Frontal cortex (tissue), 4 donors: ENCODE measurements around the gene CPVL. TPM values are rescaled to one million over a fixed set of nuclear protein-coding genes. Genes with fewer than 3 reads are reported as not detected.
A peak's percentile ranks its signal among the peaks of the same experiment; 100 is the strongest.

Experiments
- DNase-seq, 2 donors: peaks; one replicate each; pipeline ENCODE4 v3.0.0; 2012; ENCODE audit warnings: low spot score in 2 of 2
- FAIRE-seq: peaks from 2 replicates; lab custom pipeline; 2012; peaks lifted over from hg19 to GRCh38; lab: Jason Lieb, UNC
- total RNA-seq: library from RNA; depleted of rRNA; stranded (reverse); fragments of >200 nt; gene quantifications from one replicate; pipeline ENCODE4 v1.2.3, GENCODE V29; 2014
- donor health status: control.
- donor health status: control.
- donor health status: control.

Gene CPVL
- total RNA-seq, 1 donor from 2014 or later = 54.6 TPM

GRCh38 chr7:29019387-29019786 is 127.0 kb downstream of the CPVL start:
- DNase-seq (peak in 1 of 2 donors; percentile 27), FAIRE-seq (no peak)

- no peak for DNase-seq
- no peak for FAIRE-seq
Observed at GRCh38 chr7:29017713-29018112, 128.6 kb downstream of the CPVL start.

GRCh38 chr7:29014725-29015124 is 131.6 kb downstream of the CPVL start:
- no peak for FAIRE-seq
- DNase-seq = no peak

- DNase-seq = no peak
- FAIRE-seq = no peak
Observed at GRCh38 chr7:29013931-29014330, 132.4 kb downstream of the CPVL start.

- no peak for DNase-seq
Observed at GRCh38 chr7:29013082-29013695, 133.1 kb downstream of the CPVL start.

GRCh38 chr7:29009947-29010346 is 136.4 kb downstream of the CPVL start:
- DNase-seq (no peak), FAIRE-seq (no peak)

More at GRCh38 chr7:29013082-29013695, 133.1 kb downstream of the CPVL start:
- FAIRE-seq = no peak

GRCh38 chr7:29008590-29008989 is 137.7 kb downstream of the CPVL start:
- FAIRE-seq = no peak

GRCh38 chr7:29007127-29007526 is 139.2 kb downstream of the CPVL start:
- FAIRE-seq (no peak), DNase-seq (no peak)

More at GRCh38 chr7:29008590-29008989, 137.7 kb downstream of the CPVL start:
- DNase-seq = no peak

- no peak for DNase-seq
- no peak for FAIRE-seq
Observed at GRCh38 chr7:29005829-29006228, 140.5 kb downstream of the CPVL start.

GRCh38 chr7:29005406-29005805 is 140.9 kb downstream of the CPVL start:
- DNase-seq (no peak), FAIRE-seq (no peak)

- no peak for FAIRE-seq
- no peak for DNase-seq
Observed at GRCh38 chr7:29003703-29004102, 142.6 kb downstream of the CPVL start.

GRCh38 chr7:29000717-29001076 is 145.6 kb downstream of the CPVL start:
- no peak for FAIRE-seq
- no peak for DNase-seq

GRCh38 chr7:28999895-29000716 is 146.2 kb downstream of the CPVL start:
- FAIRE-seq = no peak
- no peak for DNase-seq

- FAIRE-seq (no peak), DNase-seq (no peak)
Observed at GRCh38 chr7:28999427-28999826, 146.9 kb downstream of the CPVL start.

- FAIRE-seq = no peak
- DNase-seq = no peak
Observed at GRCh38 chr7:28998105-28998504, 148.2 kb downstream of the CPVL start.

GRCh38 chr7:28996836-28997235 is 149.5 kb downstream of the CPVL start:
- no peak for DNase-seq
- no peak for FAIRE-seq

- FAIRE-seq (no peak), DNase-seq (no peak)
Observed at GRCh38 chr7:28993371-28993770, 153.0 kb downstream of the CPVL start.

- FAIRE-seq = no peak
- no peak for DNase-seq
Observed at GRCh38 chr7:28992798-28993197, 153.5 kb downstream of the CPVL start.

GRCh38 chr7:28990200-28990960 is 156.0 kb downstream of the CPVL start:
- DNase-seq (no peak), FAIRE-seq (no peak)

- FAIRE-seq = no peak
Observed at GRCh38 chr7:28989211-28989980, 156.9 kb downstream of the CPVL start.

More at GRCh38 chr7:28989211-28989980, 156.9 kb downstream of the CPVL start:
- no peak for DNase-seq
